ENCODE results near the gene PAQR5. TPM values are rescaled to one million over a fixed set of nuclear protein-coding genes. Genes with fewer than 3 reads are reported as not detected.

The PAQR5 gene
- total RNA-seq, 1 donor from 2014 or later: 1.2 TPM

GRCh38 chr15:69407719-69408400 is 109.1 kb downstream of the PAQR5 start:
- TF ChIP-seq EZH2 (IDR thresholded peaks at IDR 0.05; ENCODE audit: insufficient read depth, low read length): no peak
- no peak for TF ChIP-seq CTCF (IDR thresholded peaks at IDR 0.05; ENCODE audit: insufficient read depth, low read depth, low read length)
- peaks cover 72% of the 10 kb centered on the region for H4K20me1 ChIP-seq (ENCODE audit: insufficient read depth, low read length)
- no peak overlapping the region for H3K27ac ChIP-seq (ENCODE audit: low read depth, low read length)
- Mint-ChIP-seq H3K9me3 (ENCODE audit: unreplicated experiment) (no peaks in the 10 kb centered on the region), H3K27me3 (ENCODE audit: low read depth, unreplicated experiment) (no peaks in the 10 kb centered on the region), H3K27ac (ENCODE audit: unreplicated experiment) (peak overlapping the region; percentile 3), H3K36me3 (ENCODE audit: low read depth, unreplicated experiment) (no peaks in the 10 kb centered on the region), H3K4me1 (ENCODE audit: low read depth, unreplicated experiment) (peaks cover 13% of the 10 kb centered on the region), H3K4me3 (ENCODE audit: unreplicated experiment) (no peak overlapping the region)
- no peak overlapping the region for H3K9ac ChIP-seq (ENCODE audit: low read length)
- H2AFZ ChIP-seq (ENCODE audit: low read depth, low read length): no peak overlapping the region
- H3K4me2 ChIP-seq (ENCODE audit: low read length): no peak overlapping the region
- H3K4me3 ChIP-seq (ENCODE audit: insufficient read depth, low read depth, low read length): no peak overlapping the region
- no peaks in the 10 kb centered on the region for H3K9me3 ChIP-seq (ENCODE audit: insufficient read depth, low read depth, low read length)
- H3K79me2 ChIP-seq (ENCODE audit: insufficient read depth, low read length): peaks cover 82% of the 10 kb centered on the region
- DNase-seq (ENCODE audit: low read depth) (no peak), FAIRE-seq (no peak)
- H3K27me3 ChIP-seq (ENCODE audit: insufficient read depth, low read length): no peaks in the 10 kb centered on the region
- H3K4me1 ChIP-seq (ENCODE audit: insufficient read depth, low read length): peaks cover 21% of the 10 kb centered on the region
- H3K36me3 ChIP-seq (ENCODE audit: insufficient read depth, low read length): no peaks in the 10 kb centered on the region

- Histone ChIP-seq H3K4me2 (ENCODE audit: low read length) (no peak overlapping the region), H4K20me1 (ENCODE audit: insufficient read depth, low read length) (peaks cover 76% of the 10 kb centered on the region), H3K36me3 (ENCODE audit: insufficient read depth, low read length) (no peaks in the 10 kb centered on the region), H3K27ac (ENCODE audit: low read depth, low read length) (no peak overlapping the region), H3K27me3 (ENCODE audit: insufficient read depth, low read length) (no peaks in the 10 kb centered on the region), H3K79me2 (ENCODE audit: insufficient read depth, low read length) (peaks cover 91% of the 10 kb centered on the region), H2AFZ (ENCODE audit: low read depth, low read length) (no peak overlapping the region), H3K9me3 (ENCODE audit: insufficient read depth, low read depth, low read length) (no peaks in the 10 kb centered on the region), H3K9ac (ENCODE audit: low read length) (no peak overlapping the region), H3K4me1 (ENCODE audit: insufficient read depth, low read length) (peaks cover 19% of the 10 kb centered on the region), H3K4me3 (ENCODE audit: insufficient read depth, low read depth, low read length) (no peak overlapping the region)
- H3K4me3 Mint-ChIP-seq (ENCODE audit: unreplicated experiment): no peak overlapping the region
- H3K27ac Mint-ChIP-seq (ENCODE audit: unreplicated experiment): no peak overlapping the region
- FAIRE-seq: no peak
- no peaks in the 10 kb centered on the region for H3K9me3 Mint-ChIP-seq (ENCODE audit: unreplicated experiment)
- H3K36me3 Mint-ChIP-seq (ENCODE audit: low read depth, unreplicated experiment): no peaks in the 10 kb centered on the region
- TF ChIP-seq CTCF (IDR thresholded peaks at IDR 0.05; ENCODE audit: insufficient read depth, low read depth, low read length): no peak
- no peak for TF ChIP-seq EZH2 (IDR thresholded peaks at IDR 0.05; ENCODE audit: insufficient read depth, low read length)
- H3K4me1 Mint-ChIP-seq (ENCODE audit: low read depth, unreplicated experiment): peaks cover 18% of the 10 kb centered on the region
- DNase-seq (ENCODE audit: low read depth): no peak
- H3K27me3 Mint-ChIP-seq (ENCODE audit: low read depth, unreplicated experiment): no peaks in the 10 kb centered on the region
These were observed 110.1 kb downstream of the PAQR5 start for GRCh38 chr15:69408841-69409240.

- H3K4me1 ChIP-seq (ENCODE audit: insufficient read depth, low read length): peaks cover 13% of the 10 kb centered on the region
- H3K27ac ChIP-seq (ENCODE audit: low read depth, low read length): no peak overlapping the region
- Mint-ChIP-seq H3K4me3 (ENCODE audit: unreplicated experiment) (no peak overlapping the region), H3K9me3 (ENCODE audit: unreplicated experiment) (no peaks in the 10 kb centered on the region), H3K4me1 (ENCODE audit: low read depth, unreplicated experiment) (peaks cover 13% of the 10 kb centered on the region), H3K36me3 (ENCODE audit: low read depth, unreplicated experiment) (no peaks in the 10 kb centered on the region), H3K27me3 (ENCODE audit: low read depth, unreplicated experiment) (no peaks in the 10 kb centered on the region), H3K27ac (ENCODE audit: unreplicated experiment) (no peak overlapping the region)
- no peaks in the 10 kb centered on the region for H3K9me3 ChIP-seq (ENCODE audit: insufficient read depth, low read depth, low read length)
- peaks cover 99% of the 10 kb centered on the region for H3K79me2 ChIP-seq (ENCODE audit: insufficient read depth, low read length)
- no peak overlapping the region for H2AFZ ChIP-seq (ENCODE audit: low read depth, low read length)
- H4K20me1 ChIP-seq (ENCODE audit: insufficient read depth, low read length): peaks cover 68% of the 10 kb centered on the region
- no peak overlapping the region for H3K4me3 ChIP-seq (ENCODE audit: insufficient read depth, low read depth, low read length)
- TF ChIP-seq EZH2 (IDR thresholded peaks at IDR 0.05; ENCODE audit: insufficient read depth, low read length) (no peak), CTCF (IDR thresholded peaks at IDR 0.05; ENCODE audit: insufficient read depth, low read depth, low read length) (peak; percentile 15)
- H3K27me3 ChIP-seq (ENCODE audit: insufficient read depth, low read length): no peaks in the 10 kb centered on the region
- H3K36me3 ChIP-seq (ENCODE audit: insufficient read depth, low read length): no peaks in the 10 kb centered on the region
- no peak for FAIRE-seq
- DNase-seq (ENCODE audit: low read depth): no peak
- no peak overlapping the region for H3K9ac ChIP-seq (ENCODE audit: low read length)
- H3K4me2 ChIP-seq (ENCODE audit: low read length): peak overlapping the region; percentile 88
These were observed 111.6 kb downstream of the PAQR5 start for GRCh38 chr15:69410248-69410874.

Data from astrocyte (in vitro differentiated cells and primary cell).